ENCODE results near the gene ASB13.

DNA sequence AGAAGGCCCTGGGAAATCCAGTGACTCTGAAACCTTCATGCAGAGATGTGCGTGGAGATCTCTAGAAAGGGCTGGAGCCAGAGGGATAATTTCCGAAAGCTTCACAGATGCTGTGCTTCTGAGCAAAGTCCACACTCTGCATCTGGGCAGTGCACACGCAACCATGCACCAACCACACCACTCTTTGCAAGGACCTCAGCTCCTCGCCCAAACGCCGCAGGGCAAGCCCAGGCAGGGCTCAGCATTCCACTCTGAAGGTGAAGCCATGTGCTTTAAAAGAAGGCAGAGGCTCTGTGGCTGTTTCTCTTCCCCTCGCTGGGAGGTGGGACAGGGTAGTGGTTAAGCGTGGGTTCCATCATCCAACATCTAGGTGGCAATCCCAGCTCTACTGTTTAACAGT is 48.4 kb downstream of the ASB13 start:
- TF ChIP-seq, protein P1, sequence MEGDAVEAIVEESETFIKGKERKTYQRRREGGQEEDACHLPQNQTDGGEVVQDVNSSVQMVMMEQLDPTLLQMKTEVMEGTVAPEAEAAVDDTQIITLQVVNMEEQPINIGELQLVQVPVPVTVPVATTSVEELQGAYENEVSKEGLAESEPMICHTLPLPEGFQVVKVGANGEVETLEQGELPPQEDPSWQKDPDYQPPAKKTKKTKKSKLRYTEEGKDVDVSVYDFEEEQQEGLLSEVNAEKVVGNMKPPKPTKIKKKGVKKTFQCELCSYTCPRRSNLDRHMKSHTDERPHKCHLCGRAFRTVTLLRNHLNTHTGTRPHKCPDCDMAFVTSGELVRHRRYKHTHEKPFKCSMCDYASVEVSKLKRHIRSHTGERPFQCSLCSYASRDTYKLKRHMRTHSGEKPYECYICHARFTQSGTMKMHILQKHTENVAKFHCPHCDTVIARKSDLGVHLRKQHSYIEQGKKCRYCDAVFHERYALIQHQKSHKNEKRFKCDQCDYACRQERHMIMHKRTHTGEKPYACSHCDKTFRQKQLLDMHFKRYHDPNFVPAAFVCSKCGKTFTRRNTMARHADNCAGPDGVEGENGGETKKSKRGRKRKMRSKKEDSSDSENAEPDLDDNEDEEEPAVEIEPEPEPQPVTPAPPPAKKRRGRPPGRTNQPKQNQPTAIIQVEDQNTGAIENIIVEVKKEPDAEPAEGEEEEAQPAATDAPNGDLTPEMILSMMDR (conservative IDR thresholded peaks at IDR 0.05 in 1 of 2, IDR thresholded peaks at IDR 0.05 in 1 of 2; ENCODE audit: low read depth in 1 of 2, low read length in 2 of 2): no peak
- no peak for TF ChIP-seq EZH2 (IDR thresholded peaks at IDR 0.05; ENCODE audit: low read length, missing control alignments)
